DND-41 (cell line): ENCODE measurements around the gene XRN2.

ENCODE experiments used
- ATAC-seq: fragments of 200-7000 bp; cut with Tn5 transposase; 3 replicates; pipeline ENCODE4 v1.9.1; 2021; ENCODE audit warnings: low read depth; ENCODE audit not compliant: insufficient read depth
- DNase-seq: peaks from one replicate; pipeline ENCODE4 v3.0.0-alpha.2; 2020
- H2AFZ ChIP-seq: 2 replicates; pipeline ENCODE4 v1.6.0; 2012; ENCODE audit warnings: low read depth, low read length
- H3K27ac ChIP-seq: 2 replicates; pipeline ENCODE4 v1.5.1; 2012; ENCODE audit warnings: low read length, inconsistent platforms
- H3K27me3 ChIP-seq: fragments of 200-600 bp; sonication (generic); 2 replicates; pipeline ENCODE4 v1.6.0; 2012; ENCODE audit warnings: low read length, mild to moderate bottlenecking, inconsistent platforms; ENCODE audit not compliant: insufficient read depth, poor library complexity
- H3K36me3 ChIP-seq: 2 replicates; pipeline ENCODE4 v1.5.1; 2012; ENCODE audit warnings: low read length, inconsistent platforms; ENCODE audit not compliant: insufficient read depth
- H3K4me1 ChIP-seq: 2 replicates; pipeline ENCODE4 v1.5.1; 2012; ENCODE audit warnings: mild to moderate bottlenecking, low read length; ENCODE audit not compliant: insufficient read depth
- H3K4me2 ChIP-seq: 2 replicates; pipeline ENCODE4 v1.6.0; 2012; ENCODE audit warnings: mild to moderate bottlenecking, moderate library complexity, low read length, inconsistent platforms; ENCODE audit not compliant: insufficient read depth
- H3K4me3 ChIP-seq, 2 experiments: fragments of 200-600 bp in 1 of 2; shearing (Covaris generic) in 1 of 2; 2 replicates each; pipeline ENCODE4 v1.5.1; 2012 to 2016; ENCODE audit warnings: inconsistent platforms in 2 of 2, low read length in 2 of 2, mild to moderate bottlenecking in 2 of 2, low read depth in 1 of 2, moderate library complexity in 1 of 2
- H3K79me2 ChIP-seq: 2 replicates; pipeline ENCODE4 v1.6.0; 2012; ENCODE audit warnings: low read length, inconsistent platforms; ENCODE audit not compliant: insufficient read depth
- H3K9ac ChIP-seq: 2 replicates; pipeline ENCODE4 v1.6.0; 2012; ENCODE audit warnings: low read depth, mild to moderate bottlenecking, inconsistent platforms, low read length, moderate library complexity
- H3K9me3 ChIP-seq: 2 replicates; pipeline ENCODE4 v1.5.1; 2012; ENCODE audit warnings: low read length, moderate library complexity, mild to moderate bottlenecking, inconsistent platforms; ENCODE audit not compliant: insufficient read depth, severe bottlenecking
- H4K20me1 ChIP-seq: 2 replicates; pipeline ENCODE4 v1.6.0; 2012; ENCODE audit warnings: low read length; ENCODE audit not compliant: insufficient read depth
- EZH2 ChIP-seq: IDR thresholded peaks from 3 replicates; pipeline ENCODE4 v1.6.1; 2012; ENCODE audit warnings: borderline replicate concordance, low read depth, mild to moderate bottlenecking, moderate library complexity, low read length, inconsistent platforms; ENCODE audit not compliant: severe bottlenecking
- TF ChIP-seq, protein P1 (sequence below): IDR thresholded peaks from 2 replicates; pipeline ENCODE4 v1.5.1; 2012; ENCODE audit warnings: borderline replicate concordance, low read length, moderate library complexity, mild to moderate bottlenecking; ENCODE audit not compliant: poor library complexity, severe bottlenecking; ENCODE audit errors: extremely low read depth

Gene XRN2

DNA sequence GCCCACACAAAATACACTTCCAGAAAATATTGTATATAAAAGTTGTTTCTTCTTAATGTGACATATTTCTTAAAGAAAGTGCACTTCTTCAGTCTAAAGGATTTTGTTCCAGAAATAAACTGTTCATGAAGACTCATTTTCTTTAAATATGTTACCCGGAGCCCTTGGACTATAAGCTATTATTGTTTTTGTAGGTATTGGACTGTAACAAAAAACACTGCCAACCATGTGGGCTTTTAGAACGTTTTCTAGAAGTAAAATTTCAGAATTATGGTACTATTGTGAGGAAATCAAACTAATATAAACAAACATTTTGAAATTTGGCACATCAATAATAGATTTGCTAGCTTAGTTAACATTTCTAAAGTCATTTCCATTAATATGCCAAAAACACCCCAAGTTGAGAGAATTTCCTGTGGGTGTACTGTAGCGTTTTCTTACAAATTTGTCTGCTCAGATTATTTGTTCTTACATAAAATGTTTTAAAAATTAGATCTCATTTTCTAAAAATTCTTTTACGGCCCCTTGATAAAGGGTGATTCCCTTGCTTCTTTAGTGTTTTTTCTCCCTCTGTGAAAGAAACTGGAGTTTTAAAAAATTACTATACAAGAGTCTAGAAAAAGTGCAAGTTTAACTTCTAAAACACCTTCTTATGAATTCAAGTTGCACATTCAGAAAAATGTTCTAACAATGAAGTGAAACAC is 90.8 kb downstream of the XRN2 start:
- H3K27ac ChIP-seq, result no peak overlapping the region
- no peak overlapping the region for H3K9ac ChIP-seq
- no peaks in the 10 kb centered on the region for H4K20me1 ChIP-seq
- no peak for TF ChIP-seq EZH2
- TF ChIP-seq, protein P1, sequence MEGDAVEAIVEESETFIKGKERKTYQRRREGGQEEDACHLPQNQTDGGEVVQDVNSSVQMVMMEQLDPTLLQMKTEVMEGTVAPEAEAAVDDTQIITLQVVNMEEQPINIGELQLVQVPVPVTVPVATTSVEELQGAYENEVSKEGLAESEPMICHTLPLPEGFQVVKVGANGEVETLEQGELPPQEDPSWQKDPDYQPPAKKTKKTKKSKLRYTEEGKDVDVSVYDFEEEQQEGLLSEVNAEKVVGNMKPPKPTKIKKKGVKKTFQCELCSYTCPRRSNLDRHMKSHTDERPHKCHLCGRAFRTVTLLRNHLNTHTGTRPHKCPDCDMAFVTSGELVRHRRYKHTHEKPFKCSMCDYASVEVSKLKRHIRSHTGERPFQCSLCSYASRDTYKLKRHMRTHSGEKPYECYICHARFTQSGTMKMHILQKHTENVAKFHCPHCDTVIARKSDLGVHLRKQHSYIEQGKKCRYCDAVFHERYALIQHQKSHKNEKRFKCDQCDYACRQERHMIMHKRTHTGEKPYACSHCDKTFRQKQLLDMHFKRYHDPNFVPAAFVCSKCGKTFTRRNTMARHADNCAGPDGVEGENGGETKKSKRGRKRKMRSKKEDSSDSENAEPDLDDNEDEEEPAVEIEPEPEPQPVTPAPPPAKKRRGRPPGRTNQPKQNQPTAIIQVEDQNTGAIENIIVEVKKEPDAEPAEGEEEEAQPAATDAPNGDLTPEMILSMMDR, result no peak
- H3K4me1 ChIP-seq, result no peaks in the 10 kb centered on the region
- no peak overlapping the region for H3K4me3 ChIP-seq
- peaks cover 2% of the 10 kb centered on the region for H3K27me3 ChIP-seq
- H3K4me2 ChIP-seq, result no peak overlapping the region
- H3K36me3 ChIP-seq, result peaks cover 6% of the 10 kb centered on the region
- no peak for ATAC-seq
- no peak overlapping the region for H2AFZ ChIP-seq
- DNase-seq, result no peak
- H3K9me3 ChIP-seq, result no peaks in the 10 kb centered on the region
- no peaks in the 10 kb centered on the region for H3K79me2 ChIP-seq

DNA sequence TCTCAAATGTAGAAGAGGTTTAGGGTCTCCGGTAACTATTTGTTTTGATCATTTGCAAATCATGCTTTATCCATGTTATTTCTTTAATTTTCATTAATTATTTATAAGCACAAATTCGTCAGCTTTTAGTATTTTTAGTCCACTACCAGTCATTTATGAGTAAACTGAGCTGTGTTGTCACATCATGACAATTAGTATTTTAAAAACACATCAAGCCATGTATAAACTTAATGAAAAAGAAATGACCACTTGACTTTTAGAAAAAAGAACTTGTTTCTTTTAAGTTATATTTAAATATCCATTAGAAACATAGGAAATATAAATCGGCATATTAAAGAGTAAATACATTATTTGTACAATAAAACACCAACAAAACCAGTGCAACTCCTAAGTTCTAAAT is 91.4 kb downstream of the XRN2 start:
- peaks cover under 1% of the 10 kb centered on the region; the same call in 1 of the 2 replicates for H3K36me3 ChIP-seq
- DNase-seq (no peak), ATAC-seq (no peak)
- no peaks in the 10 kb centered on the region for H3K9me3 ChIP-seq
- no peaks in the 10 kb centered on the region for H3K4me1 ChIP-seq
- H3K27me3 ChIP-seq, result peaks cover 5% of the 10 kb centered on the region
- H3K4me2 ChIP-seq, result no peak overlapping the region
- no peaks in the 10 kb centered on the region for H3K79me2 ChIP-seq
- TF ChIP-seq, protein P1, result no peak
- TF ChIP-seq EZH2, result no peak
- H3K9ac ChIP-seq, result no peak overlapping the region
- H3K4me3 ChIP-seq, result no peak overlapping the region
- no peaks in the 10 kb centered on the region for H4K20me1 ChIP-seq
- no peak overlapping the region for H2AFZ ChIP-seq
- H3K27ac ChIP-seq, result no peak overlapping the region

DNA sequence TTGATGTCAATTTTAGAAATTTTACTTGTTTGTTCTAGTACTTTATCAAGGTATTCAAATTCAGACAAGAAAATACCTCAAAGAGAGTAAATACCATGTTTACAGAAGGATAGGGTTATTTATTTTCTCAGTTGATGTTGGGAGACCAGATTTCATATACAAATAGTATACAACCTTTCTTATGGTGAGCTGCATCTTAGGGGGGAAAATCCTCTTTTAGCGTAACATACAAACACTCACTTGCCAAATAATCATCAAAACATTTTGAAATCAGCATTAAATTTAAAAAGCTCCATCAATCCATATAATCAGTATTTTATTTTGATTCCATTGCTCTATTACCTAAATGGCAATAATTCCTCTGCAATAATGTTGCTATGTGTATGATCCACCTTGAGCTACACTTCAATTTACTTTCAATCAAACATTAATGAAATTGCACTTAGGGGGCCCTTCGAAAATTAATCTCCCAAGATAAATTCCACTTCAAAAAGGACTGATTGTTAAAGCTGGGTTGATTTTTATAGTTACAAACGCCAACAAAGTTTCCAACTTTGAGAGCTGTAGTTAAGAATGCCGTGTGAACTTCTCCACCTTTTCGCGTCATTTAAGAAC is 92.0 kb downstream of the XRN2 start:
- TF ChIP-seq, protein P1, result no peak
- no peak for TF ChIP-seq EZH2
- no peaks in the 10 kb centered on the region for H3K9me3 ChIP-seq
- no peak for DNase-seq

More for the DNA sequence above, 92.0 kb downstream of the XRN2 start:
- peaks cover 8% of the 10 kb centered on the region for H3K27me3 ChIP-seq
- H3K27ac ChIP-seq, result no peak overlapping the region
- H3K9ac ChIP-seq, result no peak overlapping the region
- H4K20me1 ChIP-seq, result no peaks in the 10 kb centered on the region
- H3K36me3 ChIP-seq, result no peaks in the 10 kb centered on the region; the same call in 1 of the 2 replicates
- H3K4me1 ChIP-seq, result no peaks in the 10 kb centered on the region
- no peak overlapping the region for H3K4me3 ChIP-seq
- no peaks in the 10 kb centered on the region for H3K79me2 ChIP-seq
- no peak overlapping the region for H3K4me2 ChIP-seq
- H2AFZ ChIP-seq, result no peak overlapping the region
- ATAC-seq, result no peak
